GM10266 (cell line): ENCODE data around the gene WNT9B.

Experiments
- DNase-seq: peaks from one replicate; pipeline ENCODE4 v3.0.0; 2012; ENCODE audit errors: extremely low spot score
- CTCF ChIP-seq: IDR thresholded peaks from 2 replicates; pipeline ENCODE4 v1.5.1; 2012; ENCODE audit warnings: mild to moderate bottlenecking, low read depth; ENCODE audit not compliant: control insufficient read depth, insufficient read depth; ENCODE audit errors: missing control alignments

WNT9B gene

GRCh38 chr17:46823657-46824056 is 27.7 kb upstream of the WNT9B start:
- no peak for TF ChIP-seq CTCF
- DNase-seq, result no peak

GRCh38 chr17:46826116-46826515 is 25.3 kb upstream of the WNT9B start:
- no peak for TF ChIP-seq CTCF

GRCh38 chr17:46827274-46827673 is 24.1 kb upstream of the WNT9B start:
- no peak for DNase-seq
- TF ChIP-seq CTCF, result no peak

More at GRCh38 chr17:46826116-46826515, 25.3 kb upstream of the WNT9B start:
- no peak for DNase-seq

GRCh38 chr17:46831573-46832330 is 19.6 kb upstream of the WNT9B start:
- DNase-seq, result no peak
- no peak for TF ChIP-seq CTCF

GRCh38 chr17:46832331-46832821 is 19.0 kb upstream of the WNT9B start:
- TF ChIP-seq CTCF, result no peak
- DNase-seq, result no peak

GRCh38 chr17:46832945-46833839 is 18.2 kb upstream of the WNT9B start:
- no peak for TF ChIP-seq CTCF
- DNase-seq, result no peak
